Measurements from ENCODE around the gene CAMSAP1. TPM values are rescaled to one million over a fixed set of nuclear protein-coding genes. Genes with fewer than 3 reads are reported as not detected.
"Not testable (repeated sequence)": the region's sequence is repeated elsewhere in the genome, so short reads cannot be mapped to it uniquely, and the experiment has no call there.

The CAMSAP1 gene
- total and polyA plus RNA-seq, 2 donors from 2014 or later = 3.3 to 38.6 TPM

GRCh38 chr9:135893104-135893503 lies 14.2 kb downstream of the CAMSAP1 start:
- H3K9ac ChIP-seq (ENCODE audit: low read length in 3 of 3) = no peak overlapping the region
- no peaks in the 10 kb centered on the region for H3K27me3 ChIP-seq (ENCODE audit: control insufficient read depth, insufficient read depth, low read length)
- peaks cover 0 to 3% (median 0%) of the 10 kb centered on the region in 3 donors for H3K9me3 ChIP-seq (ENCODE audit: control insufficient read depth in 2 of 3, insufficient read depth in 1 of 3, low read length in 3 of 3)
- FAIRE-seq (no peak), DNase-seq (no peak)
- intact Hi-C loops (cut with DNase I) = no loop called here
- H3K4me1 ChIP-seq (ENCODE audit: control insufficient read depth in 2 of 3, insufficient read depth in 2 of 3, low read depth in 1 of 3, low read length in 3 of 3) = peaks cover 0 to 2% (median 0%) of the 10 kb centered on the region in 3 donors
- no peak overlapping the region for H3K4me3 ChIP-seq (ENCODE audit: low read length in 3 of 3)
- H3K36me3 ChIP-seq (ENCODE audit: control insufficient read depth in 2 of 3, insufficient read depth in 3 of 3, low read length in 3 of 3) = peaks cover 0 to 3% (median 0%) of the 10 kb centered on the region in 3 donors
- no peak for TF ChIP-seq CTCF (IDR thresholded peaks at IDR 0.05; ENCODE audit: borderline replicate concordance, extremely low read depth, insufficient read depth)
- no peak overlapping the region for H3K27ac ChIP-seq (ENCODE audit: low read depth in 2 of 2, low read length in 2 of 2)

GRCh38 chr9:135892327-135892726 lies 15.0 kb downstream of the CAMSAP1 start:
- H3K4me1 ChIP-seq (ENCODE audit: control insufficient read depth in 2 of 3, insufficient read depth in 2 of 3, low read depth in 1 of 3, low read length in 3 of 3); H3K36me3 ChIP-seq (ENCODE audit: control insufficient read depth in 2 of 3, insufficient read depth in 3 of 3, low read length in 3 of 3); DNase-seq; H3K4me3 ChIP-seq (ENCODE audit: low read length in 3 of 3); H3K9me3 ChIP-seq (ENCODE audit: control insufficient read depth in 2 of 3, insufficient read depth in 1 of 3, low read length in 3 of 3); intact Hi-C loops (cut with DNase I); FAIRE-seq; H3K27me3 ChIP-seq (ENCODE audit: control insufficient read depth, insufficient read depth, low read length); H3K27ac ChIP-seq (ENCODE audit: low read depth in 2 of 2, low read length in 2 of 2); H3K9ac ChIP-seq (ENCODE audit: low read length in 3 of 3): not testable (repeated sequence)

GRCh38 chr9:135891027-135891631 lies 16.2 kb downstream of the CAMSAP1 start:
- Histone ChIP-seq H3K27ac (ENCODE audit: low read depth in 2 of 2, low read length in 2 of 2) (no peak overlapping the region), H3K9me3 (ENCODE audit: control insufficient read depth in 2 of 3, insufficient read depth in 1 of 3, low read length in 3 of 3) (no peaks in the 10 kb centered on the region), H3K4me1 (ENCODE audit: control insufficient read depth in 2 of 3, insufficient read depth in 2 of 3, low read depth in 1 of 3, low read length in 3 of 3) (peaks cover 0 to 7% (median 0%) of the 10 kb centered on the region in 3 donors), H3K27me3 (ENCODE audit: control insufficient read depth, insufficient read depth, low read length) (no peaks in the 10 kb centered on the region), H3K4me3 (ENCODE audit: low read length in 3 of 3) (no peak overlapping the region), H3K9ac (ENCODE audit: low read length in 3 of 3) (no peak overlapping the region), H3K36me3 (ENCODE audit: control insufficient read depth in 2 of 3, insufficient read depth in 3 of 3, low read length in 3 of 3) (no peaks in the 10 kb centered on the region)
- TF ChIP-seq CTCF (IDR thresholded peaks at IDR 0.05; ENCODE audit: borderline replicate concordance, extremely low read depth, insufficient read depth) = no peak
- DNase-seq = no peak
- no peak for FAIRE-seq
- intact Hi-C loops (cut with DNase I) = no loop called here

GRCh38 chr9:135890190-135891026 lies 16.9 kb downstream of the CAMSAP1 start:
- DNase-seq (no peak), FAIRE-seq (no peak)
- TF ChIP-seq CTCF (IDR thresholded peaks at IDR 0.05; ENCODE audit: borderline replicate concordance, extremely low read depth, insufficient read depth) = no peak
- H3K9me3 ChIP-seq (ENCODE audit: control insufficient read depth in 2 of 3, insufficient read depth in 1 of 3, low read length in 3 of 3) = no peaks in the 10 kb centered on the region
- H3K36me3 ChIP-seq (ENCODE audit: control insufficient read depth in 2 of 3, insufficient read depth in 3 of 3, low read length in 3 of 3) = no peaks in the 10 kb centered on the region
- H3K27ac ChIP-seq (ENCODE audit: low read depth in 2 of 2, low read length in 2 of 2) = no peak overlapping the region
- peaks cover 0 to 7% (median 0%) of the 10 kb centered on the region in 3 donors for H3K4me1 ChIP-seq (ENCODE audit: control insufficient read depth in 2 of 3, insufficient read depth in 2 of 3, low read depth in 1 of 3, low read length in 3 of 3)
- H3K4me3 ChIP-seq (ENCODE audit: low read length in 3 of 3) = no peak overlapping the region
- intact Hi-C loops (cut with DNase I) = no loop called here
- H3K27me3 ChIP-seq (ENCODE audit: control insufficient read depth, insufficient read depth, low read length) = no peaks in the 10 kb centered on the region
- H3K9ac ChIP-seq (ENCODE audit: low read length in 3 of 3) = no peak overlapping the region
